Keratinocyte (primary cell): ENCODE data around the gene EGFL8. TPM values are rescaled to one million over a fixed set of nuclear protein-coding genes. Genes with fewer than 3 reads are reported as not detected.

Experiments
- DNase-seq: peaks from one replicate; pipeline ENCODE4 v3.0.0-alpha.2; 2011; ENCODE audit warnings: low read depth, missing footprints, low spot score
- FAIRE-seq: peaks from 2 replicates; lab custom pipeline; 2011; peaks lifted over from hg19 to GRCh38; lab: Jason Lieb, UNC
- H2AFZ ChIP-seq: 2 replicates; pipeline ENCODE4 v1.6.0; 2012; ENCODE audit warnings: low read length, control low read depth, inconsistent platforms; ENCODE audit not compliant: control insufficient read depth
- H3K27ac ChIP-seq: 2 replicates; pipeline ENCODE4 v1.5.1; 2011; ENCODE audit warnings: low read length; ENCODE audit not compliant: control insufficient read depth, insufficient read depth
- H3K27me3 ChIP-seq: 3 replicates; pipeline ENCODE4 v1.6.0; 2011; ENCODE audit warnings: low read length; ENCODE audit not compliant: control insufficient read depth, insufficient read depth; ENCODE audit errors: extremely low read depth
- H3K36me3 ChIP-seq, 2 experiments: 2 replicates in 1 of 2; 3 replicates in 1 of 2; pipeline ENCODE4 v1.5.1; 2011; ENCODE audit warnings: low read length in 2 of 2, mild to moderate bottlenecking in 1 of 2; ENCODE audit not compliant: control insufficient read depth in 2 of 2, insufficient read depth in 2 of 2; ENCODE audit errors: extremely low read depth in 1 of 2
- H3K4me1 ChIP-seq: 3 replicates; pipeline ENCODE4 v1.5.1; 2011; ENCODE audit warnings: low read length; ENCODE audit not compliant: control insufficient read depth, insufficient read depth; ENCODE audit errors: extremely low read depth
- H3K4me2 ChIP-seq: 3 replicates; pipeline ENCODE4 v1.6.0; 2011; ENCODE audit warnings: low read depth, low read length; ENCODE audit not compliant: control insufficient read depth, insufficient read depth; ENCODE audit errors: extremely low read depth
- H3K4me3 ChIP-seq, 3 experiments: fragments of 200-600 bp in 1 of 3; sonication (generic) in 1 of 3; 2 replicates in 2 of 3; 3 replicates in 1 of 3; pipeline ENCODE4 v1.5.1; 2011 to 2016; ENCODE audit warnings: low read length in 3 of 3, mild to moderate bottlenecking in 3 of 3, control low read depth in 2 of 3, inconsistent platforms in 1 of 3, low read depth in 1 of 3, mixed read lengths in 1 of 3, mixed run types in 1 of 3, moderate library complexity in 1 of 3; ENCODE audit not compliant: control insufficient read depth in 2 of 3, insufficient read depth in 2 of 3; ENCODE audit errors: extremely low read depth in 1 of 3
- H3K79me2 ChIP-seq: 2 replicates; pipeline ENCODE4 v1.6.0; 2012; ENCODE audit warnings: low read length; ENCODE audit not compliant: control insufficient read depth, insufficient read depth
- H3K9ac ChIP-seq: 3 replicates; pipeline ENCODE4 v1.6.0; 2011; ENCODE audit warnings: low read length; ENCODE audit not compliant: control insufficient read depth, insufficient read depth; ENCODE audit errors: extremely low read depth
- H3K9me1 ChIP-seq: 3 replicates; pipeline ENCODE4 v1.6.0; 2011; ENCODE audit warnings: low read length; ENCODE audit not compliant: control insufficient read depth, insufficient read depth; ENCODE audit errors: extremely low read depth
- H3K9me3 ChIP-seq: 2 replicates; pipeline ENCODE4 v1.5.1; 2012; ENCODE audit warnings: low read depth, low read length; ENCODE audit not compliant: control insufficient read depth
- H4K20me1 ChIP-seq: 3 replicates; pipeline ENCODE4 v1.6.0; 2011; ENCODE audit warnings: low read length; ENCODE audit not compliant: control insufficient read depth, insufficient read depth; ENCODE audit errors: extremely low read depth
- CTCF ChIP-seq, 3 experiments: IDR thresholded peaks in 1 of 3; conservative IDR thresholded peaks in 1 of 3; optimal IDR thresholded peaks in 1 of 3; 2 replicates in 2 of 3; 3 replicates in 1 of 3; pipeline versions ENCODE3 to v1.5.1; 2011; ENCODE audit warnings: low read length in 3 of 3, mild to moderate bottlenecking in 3 of 3, moderate library complexity in 2 of 3, control low read depth in 1 of 3, inconsistent platforms in 1 of 3; ENCODE audit not compliant: insufficient read depth in 2 of 3; ENCODE audit errors: extremely low read depth in 1 of 3
- EZH2 ChIP-seq: IDR thresholded peaks from one replicate; pipeline ENCODE4 v1.6.1; 2012; ENCODE audit warnings: inconsistent platforms, mild to moderate bottlenecking, low read length, moderate library complexity
- dilution Hi-C: fragments of 300-500 bp; cut with MboI; formaldehyde crosslinking; loops from one replicate; pipeline ENCODE4 v1.7.0; 2020; ENCODE audit warnings: low sequenced_read_pairs; ENCODE audit not compliant: extremely low pct_ligation_motif_present
- polyA plus RNA-seq, 5 experiments: library from polyadenylated mRNA; depleted of rRNA in 3 of 5; stranded (reverse) in 3 of 5; stranded (forward) in 1 of 5; unstranded in 1 of 5; fragments of >200 nt; gene quantifications; 1 replicate in 1 of 5; 2 replicates in 3 of 5; 3 replicates in 1 of 5; pipeline versions ENCODE4 v1.2.1 to v1.2.3, GENCODE V29; 2011 to 2012; ENCODE audit warnings: missing spikeins in 2 of 5, low read depth in 1 of 5, low replicate concordance in 1 of 5

Gene EGFL8
- polyA plus RNA-seq, 1 donor (not counting 4 experiments of a cell fraction or from before 2014, with no cell fraction given): 3.7 TPM

- H3K9ac ChIP-seq: peak within 1 kb of the TSS; percentile 90
- H3K27ac ChIP-seq: peak within 1 kb of the TSS; percentile 97
- FAIRE-seq (peak; percentile 66), DNase-seq (peak; percentile 97)
- no peaks in the 10 kb centered on the region for H3K9me3 ChIP-seq
- dilution Hi-C loops: no loop called here
- H3K4me3 ChIP-seq: peak within 1 kb of the TSS; percentile 87 to 95 (median 90)
- H3K36me3 ChIP-seq: peaks cover 6 to 10% of the 10 kb centered on the region in 2 experiments
- peak within 1 kb of the TSS; percentile 78 for H2AFZ ChIP-seq
- peak within 1 kb of the TSS; percentile 93 for H3K4me2 ChIP-seq
- H3K79me2 ChIP-seq: peaks cover 27% of the 10 kb centered on the region
- H3K4me1 ChIP-seq: peaks cover 40% of the 10 kb centered on the region
- H4K20me1 ChIP-seq: no peaks in the 10 kb centered on the region
- H3K27me3 ChIP-seq: no peaks in the 10 kb centered on the region
- no peak for TF ChIP-seq CTCF (optimal IDR thresholded peaks at IDR 0.05 in 1 of 3, IDR thresholded peaks at IDR 0.05 in 1 of 3, conservative IDR thresholded peaks at IDR 0.05 in 1 of 3; ENCODE audit: extremely low read depth in 1 of 3, insufficient read depth in 2 of 3, low read length in 3 of 3)
- no peak for TF ChIP-seq EZH2
- no peaks in the 10 kb centered on the region for H3K9me1 ChIP-seq
These were observed 13.6 kb downstream of the EGFL8 start, which contains the start of gene RNF5 for GRCh38 chr6:32177788-32178546. Gene RNF5, plus strand, starts transcription at chr6:32178405. Its CDS starts 107 bp downstream, at chr6:32178512.

DNA sequence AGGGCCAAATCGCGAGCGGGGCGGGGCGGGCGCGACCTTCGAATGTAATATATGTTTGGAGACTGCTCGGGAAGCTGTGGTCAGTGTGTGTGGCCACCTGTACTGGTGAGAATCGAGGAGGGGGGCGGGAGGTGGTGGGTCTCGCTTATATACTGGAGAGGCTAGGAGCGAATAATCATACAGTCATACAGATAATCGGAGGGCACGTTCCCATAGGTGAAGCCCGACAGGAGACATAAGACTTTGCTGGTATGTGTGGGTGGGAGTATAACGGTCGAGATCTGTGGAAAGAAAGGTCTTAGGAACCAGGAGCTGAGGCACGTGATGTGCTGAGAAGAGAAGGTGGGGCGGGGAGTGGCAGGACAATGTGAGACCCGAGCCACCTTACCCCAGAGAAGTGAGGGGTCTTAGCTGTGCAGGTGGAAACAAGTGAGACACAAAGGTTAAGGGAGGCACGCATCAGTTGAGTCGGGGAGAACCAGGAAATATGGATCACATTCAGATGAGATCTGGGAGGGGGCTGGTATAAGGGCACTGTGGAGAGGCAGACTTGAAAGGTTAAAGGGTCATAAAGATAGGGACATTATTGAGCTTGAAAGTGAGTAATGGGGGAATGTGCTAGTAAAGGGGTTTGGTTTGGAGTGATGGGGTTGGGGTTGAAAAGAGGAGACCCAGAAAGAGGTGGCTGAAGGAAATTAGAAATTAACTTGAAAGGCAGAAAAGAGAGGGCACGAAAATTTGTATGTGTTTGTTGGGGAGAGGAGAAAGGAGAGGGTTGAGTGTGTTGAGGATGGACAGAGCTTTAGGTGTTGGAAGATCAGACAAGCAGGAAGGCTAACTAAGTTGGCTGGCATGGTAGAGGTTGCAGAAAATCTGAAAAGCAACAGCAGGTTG, 14.4 kb downstream of the EGFL8 start:
- Histone ChIP-seq H3K36me3 (peaks cover 8 to 10% of the 10 kb centered on the region in 2 experiments), H3K9me3 (no peaks in the 10 kb centered on the region), H3K79me2 (peaks cover 27% of the 10 kb centered on the region), H3K4me1 (peaks cover 32% of the 10 kb centered on the region), H4K20me1 (no peaks in the 10 kb centered on the region), H3K9ac (peak overlapping the region; percentile 90), H3K27me3 (no peaks in the 10 kb centered on the region), H3K27ac (peak overlapping the region; percentile 97), H3K4me2 (peak overlapping the region; percentile 87), H3K9me1 (no peaks in the 10 kb centered on the region), H2AFZ (peak overlapping the region; percentile 73), H3K4me3 (peak overlapping the region; percentile 87 to 95 (median 90))
- dilution Hi-C loops: no loop called here
- DNase-seq: no peak
- FAIRE-seq: no peak
- no peak for TF ChIP-seq EZH2
